Breast epithelium (tissue), 3 donors: ENCODE data around the gene GMDS.

ENCODE experiments used
- POLR2A ChIP-seq: fragments of 450-650 bp; IDR thresholded peaks from one replicate; pipeline ENCODE4 v1.6.1; 2016; ENCODE audit warnings: antibody characterized with exemption, mild to moderate bottlenecking, moderate library complexity
- POLR2AphosphoS5 ChIP-seq, 3 donors: sonication (generic); formaldehyde crosslinking; IDR thresholded peaks; one replicate each; pipeline ENCODE4 v1.6.1; 2017; ENCODE audit warnings: antibody characterized with exemption in 3 of 3
- TF ChIP-seq, protein P1 (sequence below), 3 donors: fragments of 450-650 bp; IDR thresholded peaks; one replicate each; pipeline ENCODE4 v1.5.1; 2016 to 2017; ENCODE audit warnings: antibody characterized with exemption in 3 of 3, mild to moderate bottlenecking in 3 of 3, moderate library complexity in 3 of 3

DNA sequence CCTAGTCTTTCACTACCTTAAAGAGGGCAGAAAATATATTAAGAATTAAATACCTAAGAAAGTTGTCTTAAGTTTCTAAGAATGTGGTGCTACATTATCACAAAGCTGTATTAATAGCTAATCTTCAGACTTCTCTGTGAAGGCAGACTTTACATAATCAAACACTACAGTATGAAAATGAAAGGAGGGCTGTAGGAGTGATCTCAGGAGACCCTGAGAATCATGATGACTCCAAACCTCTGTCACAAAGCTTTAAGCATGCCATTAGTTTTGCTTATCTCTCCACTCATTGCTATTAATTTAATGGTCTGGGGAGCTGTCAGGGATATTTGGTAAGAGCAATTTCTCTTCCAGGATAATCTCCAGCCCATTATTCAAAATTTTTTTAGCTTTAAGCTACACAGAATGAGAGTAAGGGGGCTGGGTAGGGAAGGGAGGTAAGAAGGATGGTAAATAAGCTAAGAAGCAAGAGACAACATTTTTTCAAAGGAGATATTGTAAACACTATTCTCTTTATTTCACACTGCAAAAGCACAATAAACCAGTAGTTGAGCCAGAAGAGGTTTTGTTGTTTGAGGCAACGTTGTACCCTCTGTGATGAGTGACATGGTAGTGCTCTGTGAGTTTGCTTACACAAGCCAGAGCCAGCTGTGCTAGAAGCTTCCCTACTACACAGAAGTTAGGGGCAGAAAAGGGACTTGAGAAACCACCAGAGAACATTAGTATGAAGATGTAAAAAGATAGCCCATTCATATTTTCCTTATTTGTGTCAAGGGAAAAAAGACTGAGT lies 258.8 kb downstream of the GMDS start:
- TF ChIP-seq POLR2A (no peak), POLR2AphosphoS5 (IDR thresholded peaks at IDR 0.05) (no peak)
- TF ChIP-seq, protein P1, sequence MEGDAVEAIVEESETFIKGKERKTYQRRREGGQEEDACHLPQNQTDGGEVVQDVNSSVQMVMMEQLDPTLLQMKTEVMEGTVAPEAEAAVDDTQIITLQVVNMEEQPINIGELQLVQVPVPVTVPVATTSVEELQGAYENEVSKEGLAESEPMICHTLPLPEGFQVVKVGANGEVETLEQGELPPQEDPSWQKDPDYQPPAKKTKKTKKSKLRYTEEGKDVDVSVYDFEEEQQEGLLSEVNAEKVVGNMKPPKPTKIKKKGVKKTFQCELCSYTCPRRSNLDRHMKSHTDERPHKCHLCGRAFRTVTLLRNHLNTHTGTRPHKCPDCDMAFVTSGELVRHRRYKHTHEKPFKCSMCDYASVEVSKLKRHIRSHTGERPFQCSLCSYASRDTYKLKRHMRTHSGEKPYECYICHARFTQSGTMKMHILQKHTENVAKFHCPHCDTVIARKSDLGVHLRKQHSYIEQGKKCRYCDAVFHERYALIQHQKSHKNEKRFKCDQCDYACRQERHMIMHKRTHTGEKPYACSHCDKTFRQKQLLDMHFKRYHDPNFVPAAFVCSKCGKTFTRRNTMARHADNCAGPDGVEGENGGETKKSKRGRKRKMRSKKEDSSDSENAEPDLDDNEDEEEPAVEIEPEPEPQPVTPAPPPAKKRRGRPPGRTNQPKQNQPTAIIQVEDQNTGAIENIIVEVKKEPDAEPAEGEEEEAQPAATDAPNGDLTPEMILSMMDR (IDR thresholded peaks at IDR 0.05), result no peak
